Measurements from ENCODE around the gene DNAJA1. TPM values are rescaled to one million over a fixed set of nuclear protein-coding genes. Genes with fewer than 3 reads are reported as not detected.
A peak's percentile ranks its signal among the peaks of the same experiment; 100 is the strongest.

DNAJA1 gene
- polyA plus RNA-seq, 2 donors, result 25.8 to 45.7 TPM

GRCh38 chr9:33043671-33044070 lies 18.6 kb downstream of the DNAJA1 start:
- Histone ChIP-seq H3K36me3 (ENCODE audit: control insufficient read depth in 2 of 2, insufficient read depth in 2 of 2, low read length in 1 of 2) (peaks cover 0 to 5% of the 10 kb centered on the region in 2 donors), H3K27ac (ENCODE audit: low read depth in 2 of 2, low read length in 1 of 2) (peak overlapping the region; percentile 92 to 96), H3K27me3 (ENCODE audit: control insufficient read depth in 1 of 2, insufficient read depth in 2 of 2, low read length in 2 of 2) (no peaks in the 10 kb centered on the region), H3K9me3 (ENCODE audit: control insufficient read depth in 2 of 2, insufficient read depth in 1 of 2, low read depth in 1 of 2, low read length in 1 of 2) (no peaks in the 10 kb centered on the region), H3K4me1 (ENCODE audit: control insufficient read depth in 2 of 2, insufficient read depth in 2 of 2, low read length in 1 of 2) (no peaks in the 10 kb centered on the region), H3K4me3 (ENCODE audit: low read depth in 1 of 2, low read length in 2 of 2) (peak overlapping the region in 1 of 2 donors; percentile 69)
- WGBS, 2 donors, result 32% methylated on average over 8 of the region's 8 CpGs

- Histone ChIP-seq H3K27me3 (ENCODE audit: control insufficient read depth in 1 of 2, insufficient read depth in 2 of 2, low read length in 2 of 2) (no peaks in the 10 kb centered on the region), H3K4me1 (ENCODE audit: control insufficient read depth in 2 of 2, insufficient read depth in 2 of 2, low read length in 1 of 2) (no peaks in the 10 kb centered on the region), H3K4me3 (ENCODE audit: low read depth in 1 of 2, low read length in 2 of 2) (peak overlapping the region; percentile 69 to 72), H3K27ac (ENCODE audit: low read depth in 2 of 2, low read length in 1 of 2) (peak overlapping the region; percentile 92 to 96), H3K36me3 (ENCODE audit: control insufficient read depth in 2 of 2, insufficient read depth in 2 of 2, low read length in 1 of 2) (peaks cover 0 to 4% of the 10 kb centered on the region in 2 donors), H3K9me3 (ENCODE audit: control insufficient read depth in 2 of 2, insufficient read depth in 1 of 2, low read depth in 1 of 2, low read length in 1 of 2) (no peaks in the 10 kb centered on the region)
- WGBS, 2 donors, result 1 to 2% methylated on average over 41 of the region's 41 CpGs
These were observed 19.1 kb downstream of the DNAJA1 start for GRCh38 chr9:33044162-33044673.

GRCh38 chr9:33044677-33045282 lies 19.7 kb downstream of the DNAJA1 start:
- Histone ChIP-seq H3K27me3 (ENCODE audit: control insufficient read depth in 1 of 2, insufficient read depth in 2 of 2, low read length in 2 of 2) (no peaks in the 10 kb centered on the region), H3K4me3 (ENCODE audit: low read depth in 1 of 2, low read length in 2 of 2) (peak overlapping the region; percentile 69 to 72), H3K4me1 (ENCODE audit: control insufficient read depth in 2 of 2, insufficient read depth in 2 of 2, low read length in 1 of 2) (no peaks in the 10 kb centered on the region), H3K27ac (ENCODE audit: low read depth in 2 of 2, low read length in 1 of 2) (peak overlapping the region; percentile 92 to 96), H3K36me3 (ENCODE audit: control insufficient read depth in 2 of 2, insufficient read depth in 2 of 2, low read length in 1 of 2) (peaks cover 0 to 7% of the 10 kb centered on the region in 2 donors), H3K9me3 (ENCODE audit: control insufficient read depth in 2 of 2, insufficient read depth in 1 of 2, low read depth in 1 of 2, low read length in 1 of 2) (no peaks in the 10 kb centered on the region)
- 32 to 35% methylated on average over 12 of the region's 12 CpGs for WGBS, 2 donors

- Histone ChIP-seq H3K9me3 (ENCODE audit: control insufficient read depth in 2 of 2, insufficient read depth in 1 of 2, low read depth in 1 of 2, low read length in 1 of 2) (no peaks in the 10 kb centered on the region), H3K4me1 (ENCODE audit: control insufficient read depth in 2 of 2, insufficient read depth in 2 of 2, low read length in 1 of 2) (no peaks in the 10 kb centered on the region), H3K4me3 (ENCODE audit: low read depth in 1 of 2, low read length in 2 of 2) (no peak overlapping the region), H3K27me3 (ENCODE audit: control insufficient read depth in 1 of 2, insufficient read depth in 2 of 2, low read length in 2 of 2) (no peaks in the 10 kb centered on the region), H3K36me3 (ENCODE audit: control insufficient read depth in 2 of 2, insufficient read depth in 2 of 2, low read length in 1 of 2) (peaks cover 0 to 7% of the 10 kb centered on the region in 2 donors), H3K27ac (ENCODE audit: low read depth in 2 of 2, low read length in 1 of 2) (no peak overlapping the region)
- 73 to 78% methylated on average over 1 of the region's 1 CpG for WGBS, 2 donors
These were observed 21.0 kb downstream of the DNAJA1 start for GRCh38 chr9:33046061-33046460.

- Histone ChIP-seq H3K4me3 (ENCODE audit: low read depth in 1 of 2, low read length in 2 of 2) (no peak overlapping the region), H3K27ac (ENCODE audit: low read depth in 2 of 2, low read length in 1 of 2) (no peak overlapping the region), H3K4me1 (ENCODE audit: control insufficient read depth in 2 of 2, insufficient read depth in 2 of 2, low read length in 1 of 2) (no peaks in the 10 kb centered on the region), H3K27me3 (ENCODE audit: control insufficient read depth in 1 of 2, insufficient read depth in 2 of 2, low read length in 2 of 2) (no peaks in the 10 kb centered on the region), H3K9me3 (ENCODE audit: control insufficient read depth in 2 of 2, insufficient read depth in 1 of 2, low read depth in 1 of 2, low read length in 1 of 2) (no peaks in the 10 kb centered on the region), H3K36me3 (ENCODE audit: control insufficient read depth in 2 of 2, insufficient read depth in 2 of 2, low read length in 1 of 2) (peaks cover 0 to 13% of the 10 kb centered on the region in 2 donors)
- WGBS, 2 donors, result 77 to 87% methylated on average over 2 of the region's 2 CpGs
These were observed 23.0 kb downstream of the DNAJA1 start for GRCh38 chr9:33048054-33048465.

- Histone ChIP-seq H3K36me3 (ENCODE audit: control insufficient read depth in 2 of 2, insufficient read depth in 2 of 2, low read length in 1 of 2) (peaks cover 1 to 17% of the 10 kb centered on the region in 2 donors), H3K9me3 (ENCODE audit: control insufficient read depth in 2 of 2, insufficient read depth in 1 of 2, low read depth in 1 of 2, low read length in 1 of 2) (no peaks in the 10 kb centered on the region), H3K27me3 (ENCODE audit: control insufficient read depth in 1 of 2, insufficient read depth in 2 of 2, low read length in 2 of 2) (no peaks in the 10 kb centered on the region), H3K4me1 (ENCODE audit: control insufficient read depth in 2 of 2, insufficient read depth in 2 of 2, low read length in 1 of 2) (no peaks in the 10 kb centered on the region), H3K4me3 (ENCODE audit: low read depth in 1 of 2, low read length in 2 of 2) (no peak overlapping the region), H3K27ac (ENCODE audit: low read depth in 2 of 2, low read length in 1 of 2) (no peak overlapping the region)
- 89 to 96% methylated on average over 2 of the region's 2 CpGs for WGBS, 2 donors
These were observed 24.7 kb downstream of the DNAJA1 start for GRCh38 chr9:33049680-33050361.

- Histone ChIP-seq H3K27me3 (ENCODE audit: control insufficient read depth in 1 of 2, insufficient read depth in 2 of 2, low read length in 2 of 2) (no peaks in the 10 kb centered on the region), H3K4me3 (ENCODE audit: low read depth in 1 of 2, low read length in 2 of 2) (no peak overlapping the region), H3K36me3 (ENCODE audit: control insufficient read depth in 2 of 2, insufficient read depth in 2 of 2, low read length in 1 of 2) (peaks cover 4 to 21% of the 10 kb centered on the region in 2 donors), H3K27ac (ENCODE audit: low read depth in 2 of 2, low read length in 1 of 2) (no peak overlapping the region), H3K4me1 (ENCODE audit: control insufficient read depth in 2 of 2, insufficient read depth in 2 of 2, low read length in 1 of 2) (no peaks in the 10 kb centered on the region), H3K9me3 (ENCODE audit: control insufficient read depth in 2 of 2, insufficient read depth in 1 of 2, low read depth in 1 of 2, low read length in 1 of 2) (no peaks in the 10 kb centered on the region)
- WGBS, 2 donors, result 93 to 98% methylated on average over 4 of the region's 4 CpGs
These were observed 26.1 kb downstream of the DNAJA1 start for GRCh38 chr9:33051144-33051543.

- Histone ChIP-seq H3K9me3 (ENCODE audit: control insufficient read depth in 2 of 2, insufficient read depth in 1 of 2, low read depth in 1 of 2, low read length in 1 of 2) (no peaks in the 10 kb centered on the region), H3K4me1 (ENCODE audit: control insufficient read depth in 2 of 2, insufficient read depth in 2 of 2, low read length in 1 of 2) (peaks cover 0 to 3% of the 10 kb centered on the region in 2 donors), H3K27me3 (ENCODE audit: control insufficient read depth in 1 of 2, insufficient read depth in 2 of 2, low read length in 2 of 2) (no peaks in the 10 kb centered on the region), H3K36me3 (ENCODE audit: control insufficient read depth in 2 of 2, insufficient read depth in 2 of 2, low read length in 1 of 2) (peaks cover 10 to 14% of the 10 kb centered on the region in 2 donors), H3K27ac (ENCODE audit: low read depth in 2 of 2, low read length in 1 of 2) (no peak overlapping the region), H3K4me3 (ENCODE audit: low read depth in 1 of 2, low read length in 2 of 2) (no peak overlapping the region)
- 85 to 86% methylated on average over 5 of the region's 5 CpGs for WGBS, 2 donors
These were observed 40.3 kb downstream of the DNAJA1 start for GRCh38 chr9:33065157-33066076.

- no peak overlapping the region for H3K4me3 ChIP-seq (ENCODE audit: low read depth in 1 of 2, low read length in 2 of 2)
- 59 to 80% methylated on average over 1 of the region's 1 CpG for WGBS, 2 donors
- H3K27ac ChIP-seq (ENCODE audit: low read depth in 2 of 2, low read length in 1 of 2), result no peak overlapping the region
- H3K36me3 ChIP-seq (ENCODE audit: control insufficient read depth in 2 of 2, insufficient read depth in 2 of 2, low read length in 1 of 2), result peaks cover 15% of the 10 kb centered on the region in 2 donors
- peaks cover 0 to 3% of the 10 kb centered on the region in 2 donors for H3K4me1 ChIP-seq (ENCODE audit: control insufficient read depth in 2 of 2, insufficient read depth in 2 of 2, low read length in 1 of 2)
- no peaks in the 10 kb centered on the region for H3K27me3 ChIP-seq (ENCODE audit: control insufficient read depth in 1 of 2, insufficient read depth in 2 of 2, low read length in 2 of 2)
- H3K9me3 ChIP-seq (ENCODE audit: control insufficient read depth in 2 of 2, insufficient read depth in 1 of 2, low read depth in 1 of 2, low read length in 1 of 2), result no peaks in the 10 kb centered on the region
These were observed 43.9 kb downstream of the DNAJA1 start for GRCh38 chr9:33068991-33069390.

Measured in esophagus (tissue), 2 donors.